Measurements from ENCODE around the gene KBTBD2.
"Not testable (repeated sequence)": the region's sequence is repeated elsewhere in the genome, so short reads cannot be mapped to it uniquely, and the experiment has no call there.

Gene KBTBD2

DNA sequence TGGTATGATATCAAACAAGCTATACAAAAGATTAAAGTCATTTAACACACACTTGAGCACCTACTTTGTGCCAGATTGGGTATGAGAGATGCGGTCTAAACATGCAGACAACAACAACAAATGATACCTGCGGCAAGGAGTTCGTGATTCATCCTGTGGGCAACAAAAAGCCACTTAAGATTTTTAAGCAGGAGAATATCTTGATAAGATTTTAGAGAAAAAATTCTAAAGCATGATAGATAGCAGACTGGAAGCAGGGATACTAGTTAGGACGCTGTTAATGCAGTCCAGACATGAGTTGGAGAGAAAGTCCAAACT is 1.6 kb upstream of the KBTBD2 start:
- no peak for DNase-seq (ENCODE audit: low read depth in 2 of 2)

DNA sequence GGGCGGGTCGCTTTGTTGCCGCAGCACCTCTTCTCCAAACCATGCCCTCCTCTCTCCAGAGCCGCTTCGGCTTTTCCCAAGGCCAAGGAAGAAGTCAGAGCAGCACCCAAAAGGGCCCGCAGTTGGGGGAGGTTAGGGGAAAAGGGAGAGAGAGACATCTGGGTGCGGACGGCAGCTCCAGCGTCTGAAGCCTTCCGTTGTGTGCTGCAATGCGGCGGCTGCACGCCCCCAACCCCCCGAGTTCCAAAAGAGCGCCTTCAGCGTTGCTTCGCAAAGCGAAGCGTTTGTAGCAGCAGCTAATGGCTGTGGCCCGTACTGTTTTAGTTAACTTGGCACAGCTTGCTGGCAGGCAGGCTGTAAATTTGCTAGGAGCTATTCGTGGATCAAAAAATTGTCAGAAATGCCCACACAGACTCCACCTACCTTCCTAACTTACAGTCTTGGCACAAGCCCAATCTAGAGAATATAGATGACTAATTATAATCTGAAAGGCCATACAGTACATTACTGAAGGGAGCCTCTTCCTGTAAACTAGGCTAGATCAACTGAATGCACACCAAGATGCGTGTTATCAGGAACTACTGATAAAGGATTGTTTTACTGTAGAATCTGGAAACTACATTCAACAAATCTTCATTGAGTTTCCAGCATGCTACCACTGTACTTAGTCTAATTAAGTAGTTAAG is 1.1 kb upstream of the KBTBD2 start:
- DNase-seq (ENCODE audit: low read depth in 2 of 2), result peak in 1 of 2 donors; percentile 5

DNA sequence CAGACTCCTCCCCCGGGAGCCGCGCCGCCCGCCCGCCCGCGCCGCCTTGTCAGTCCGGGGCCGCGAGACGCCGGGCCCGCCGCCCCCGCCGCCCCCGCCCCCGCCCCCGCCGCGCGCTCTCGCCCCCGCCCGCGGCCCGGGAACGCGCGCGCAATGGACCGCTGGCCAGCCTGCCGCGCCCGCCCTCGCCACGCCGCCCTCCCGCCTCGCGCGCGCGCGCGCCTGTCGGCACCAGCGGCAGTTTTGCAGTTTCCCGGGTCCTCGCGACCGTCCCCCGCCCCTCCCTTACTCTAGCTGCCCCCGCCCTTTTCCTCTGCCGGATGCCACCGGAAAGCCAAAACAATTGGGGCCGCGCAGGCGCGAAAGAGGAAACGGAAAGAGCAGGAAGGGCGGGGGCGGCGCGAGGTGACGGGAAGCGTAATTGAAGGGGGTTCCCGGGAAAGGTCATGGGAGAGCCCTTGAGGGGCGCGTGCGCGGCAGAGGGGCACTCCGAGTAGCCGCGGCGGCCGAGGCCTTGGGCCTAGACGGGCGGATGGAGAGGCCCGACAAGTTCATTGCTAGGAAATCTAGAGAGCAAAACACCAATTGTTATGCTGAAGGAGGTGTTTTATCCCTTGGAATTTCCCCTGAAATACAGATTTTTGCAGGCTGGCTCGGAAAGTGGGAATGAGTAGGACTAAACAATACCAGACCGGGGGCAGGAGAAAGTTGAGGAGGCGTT is 400 bp upstream of the KBTBD2 start:
- DNase-seq (ENCODE audit: low read depth in 2 of 2), result peak; percentile 93 to 97

DNA sequence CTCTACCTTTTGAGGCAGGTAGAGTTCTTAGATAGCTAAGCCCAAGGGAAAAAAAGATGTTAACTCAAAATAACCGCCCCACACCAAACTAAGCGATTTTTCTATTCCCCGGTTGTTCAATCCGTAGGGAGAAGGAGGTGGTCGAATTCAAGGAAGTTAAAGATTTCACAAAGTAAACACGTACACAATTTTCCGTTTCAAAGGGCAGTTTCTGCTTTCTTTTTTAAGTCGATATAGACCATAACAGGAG is 842 bp downstream of the KBTBD2 start:
- no peak for DNase-seq (ENCODE audit: low read depth in 2 of 2)

- peak; percentile 12 to 17 for DNase-seq (ENCODE audit: low read depth in 2 of 2)
Measured at GRCh38 chr7:32890010-32890792, 1.4 kb downstream of the KBTBD2 start.

DNA sequence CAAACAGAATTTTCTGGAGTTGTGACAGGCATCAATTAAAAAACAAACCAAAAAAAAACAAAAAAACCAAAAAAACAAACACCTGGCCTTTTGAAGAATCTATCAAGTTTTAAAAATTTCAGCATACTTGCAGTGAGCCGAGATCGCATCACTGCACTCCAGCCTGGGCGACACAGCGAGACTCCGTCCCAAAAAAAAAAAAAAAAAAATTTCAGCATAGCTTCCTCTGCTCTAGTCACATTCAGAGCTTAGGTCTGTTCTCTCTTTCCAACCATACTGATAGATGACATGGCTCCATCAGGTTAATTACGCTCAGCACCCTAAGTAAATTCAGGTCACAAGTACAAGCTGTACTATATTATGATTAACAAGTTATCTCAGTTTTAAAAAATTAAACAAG is 3.1 kb downstream of the KBTBD2 start:
- DNase-seq (ENCODE audit: low read depth in 2 of 2), result no peak

- DNase-seq (ENCODE audit: low read depth in 2 of 2), result no peak
Measured at GRCh38 chr7:32887395-32887794, 4.2 kb downstream of the KBTBD2 start.

DNA sequence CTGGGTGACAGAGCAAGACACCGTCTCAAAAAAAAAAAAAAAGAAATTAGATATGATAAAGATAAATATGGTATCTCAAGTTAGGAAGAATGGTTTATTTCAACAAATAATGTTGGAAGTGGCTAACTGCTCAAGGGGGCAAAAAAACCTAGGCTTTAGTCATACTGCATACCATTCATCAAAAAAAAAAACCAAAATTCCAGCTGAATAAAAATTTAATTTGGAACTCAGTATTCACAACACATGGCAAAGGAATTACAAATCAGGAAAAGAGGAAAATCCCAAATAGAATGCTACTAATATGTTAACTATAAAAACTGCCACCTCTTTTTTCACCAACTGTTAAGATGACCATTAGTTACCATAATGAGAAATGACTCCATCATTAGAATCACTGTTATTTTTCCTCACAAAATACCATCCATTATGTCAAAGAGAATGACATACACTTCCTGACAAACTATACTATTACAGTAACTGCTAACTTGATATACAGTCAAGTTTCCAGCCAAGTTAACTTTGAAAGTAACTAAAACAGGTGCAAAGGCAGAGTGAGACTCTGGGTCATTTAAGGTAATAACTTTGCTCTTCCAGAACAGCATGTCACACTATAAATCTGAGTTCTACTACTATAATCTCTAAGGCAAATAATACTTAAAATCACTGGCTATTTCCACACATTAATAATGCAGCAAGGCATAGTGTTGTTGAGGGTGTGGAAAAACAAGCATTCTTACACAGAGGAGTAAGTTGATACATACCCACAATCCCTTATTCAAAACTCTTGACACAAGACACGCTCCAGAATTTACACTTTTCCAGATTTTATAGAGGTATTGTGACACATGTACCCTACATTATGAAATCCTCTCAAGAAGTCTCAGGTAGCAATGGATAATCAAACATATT is 10.2 kb downstream of the KBTBD2 start:
- no peak for DNase-seq (ENCODE audit: low read depth in 2 of 2)

DNA sequence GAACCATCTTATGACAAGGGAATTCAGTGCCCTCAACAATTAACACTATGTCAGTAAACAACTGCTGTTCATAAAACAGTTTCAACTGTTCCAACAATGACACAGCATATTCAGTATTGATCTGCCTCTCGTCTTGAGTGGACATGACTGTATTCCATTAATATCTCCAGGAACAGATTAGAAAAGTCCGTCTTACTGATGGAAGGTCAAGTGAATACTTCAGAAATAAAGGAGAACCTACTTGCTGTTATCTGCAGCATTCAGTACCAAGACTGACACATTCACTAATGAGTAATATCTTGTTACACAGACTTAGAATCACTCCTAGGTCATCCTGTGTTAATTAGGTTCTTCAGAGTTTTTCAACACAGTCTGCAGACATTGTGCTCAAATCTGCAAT is 12.1 kb downstream of the KBTBD2 start:
- no peak for DNase-seq (ENCODE audit: low read depth in 2 of 2)

DNA sequence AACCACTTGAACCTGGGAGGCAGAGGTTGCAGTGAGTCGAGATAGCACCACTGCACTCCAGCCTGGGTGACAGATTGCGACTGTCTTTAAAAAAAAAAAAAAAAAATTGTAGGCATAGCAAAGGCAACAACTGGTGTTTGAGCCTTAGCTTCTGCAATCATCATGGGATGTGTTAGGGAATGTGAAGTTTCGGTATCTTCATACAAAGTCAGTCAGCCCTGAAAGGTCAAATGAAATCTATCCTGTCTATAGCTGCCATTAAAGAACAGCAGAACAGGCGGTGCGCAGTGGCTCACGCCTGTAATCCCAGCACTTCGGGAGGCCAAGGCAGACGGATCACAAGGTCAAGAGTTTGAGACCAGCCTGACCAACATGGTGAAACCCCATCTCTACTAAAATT is 13.5 kb downstream of the KBTBD2 start:
- not testable (repeated sequence) for DNase-seq (ENCODE audit: low read depth in 2 of 2)

- DNase-seq (ENCODE audit: low read depth in 2 of 2), result no peak
Measured at GRCh38 chr7:32872421-32872820, 19.1 kb downstream of the KBTBD2 start.

- DNase-seq (ENCODE audit: low read depth in 2 of 2), result no peak
Measured at GRCh38 chr7:32871624-32872371, 19.8 kb downstream of the KBTBD2 start.

- DNase-seq (ENCODE audit: low read depth in 2 of 2), result no peak
Measured at GRCh38 chr7:32870298-32870697, 21.3 kb downstream of the KBTBD2 start.

- DNase-seq (ENCODE audit: low read depth in 2 of 2), result no peak
Measured at GRCh38 chr7:32869716-32870115, 21.8 kb downstream of the KBTBD2 start.

DNA sequence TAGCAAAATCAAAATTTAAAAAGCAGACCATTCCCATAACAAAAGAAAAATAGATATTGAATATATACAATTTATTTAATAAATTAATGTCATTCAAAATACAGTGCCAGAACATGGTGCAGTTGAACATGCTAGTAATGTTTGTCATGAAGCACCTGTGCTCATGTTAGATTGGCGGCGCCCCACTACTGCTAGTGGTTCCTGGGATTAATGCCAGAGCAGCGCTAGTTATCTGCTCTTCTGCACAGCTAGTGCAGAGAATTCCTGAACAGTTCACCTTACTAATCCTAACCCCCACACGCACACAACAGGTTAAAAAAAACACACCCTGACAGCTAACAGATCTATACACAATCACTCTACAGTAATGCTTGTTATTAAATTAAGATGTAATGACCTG is 23.4 kb downstream of the KBTBD2 start:
- DNase-seq (ENCODE audit: low read depth in 2 of 2), result no peak

DNA sequence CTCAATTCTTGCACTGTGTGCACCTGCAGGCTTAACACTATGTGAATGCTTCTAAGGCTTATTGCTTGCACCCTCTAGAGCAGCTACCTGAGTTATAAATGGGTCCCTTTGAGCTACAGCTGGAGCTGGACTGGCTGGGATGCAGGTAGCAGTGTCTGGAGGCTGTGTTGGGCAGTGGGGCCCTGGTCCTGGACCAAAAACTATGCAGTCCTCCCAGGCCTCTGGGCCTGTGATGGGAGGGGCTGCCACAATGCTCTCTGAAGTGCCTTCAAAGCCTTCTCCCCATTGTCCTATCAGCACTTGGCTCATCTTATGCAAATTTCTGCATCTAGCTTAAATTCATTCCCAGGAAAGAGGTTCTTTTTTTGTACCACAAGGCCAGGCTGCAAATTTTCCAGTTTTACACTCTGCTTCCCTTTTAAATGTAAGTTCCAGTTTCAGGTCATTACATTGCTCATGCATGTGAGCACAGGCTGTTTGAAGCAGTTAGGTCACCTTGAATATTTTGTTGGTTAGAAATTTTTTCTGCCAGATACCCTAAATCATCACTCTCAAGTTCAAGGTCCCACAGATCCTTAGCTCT is 26.0 kb downstream of the KBTBD2 start:
- DNase-seq (ENCODE audit: low read depth in 2 of 2), result no peak

DNA sequence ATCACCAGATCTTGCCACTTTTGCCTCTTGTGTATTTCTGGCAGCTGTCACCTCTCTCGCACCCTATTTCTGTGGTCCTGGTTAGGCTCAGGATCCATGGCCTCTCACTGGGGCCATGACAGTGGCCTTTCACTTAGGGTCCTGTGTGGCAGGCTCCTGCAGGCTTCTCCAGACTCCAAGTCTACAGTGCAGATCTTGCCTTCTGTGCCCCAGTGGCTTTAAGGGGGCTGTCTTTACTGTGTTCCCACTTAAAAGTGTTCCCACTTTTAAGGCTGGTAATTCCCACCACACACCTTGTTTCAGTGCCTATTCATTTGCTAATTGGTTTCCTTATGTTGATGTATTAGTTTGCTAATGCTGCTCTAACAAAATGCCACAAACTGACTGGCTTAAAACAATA is 27.7 kb downstream of the KBTBD2 start:
- not testable (repeated sequence) for DNase-seq (ENCODE audit: low read depth in 2 of 2)

DNA sequence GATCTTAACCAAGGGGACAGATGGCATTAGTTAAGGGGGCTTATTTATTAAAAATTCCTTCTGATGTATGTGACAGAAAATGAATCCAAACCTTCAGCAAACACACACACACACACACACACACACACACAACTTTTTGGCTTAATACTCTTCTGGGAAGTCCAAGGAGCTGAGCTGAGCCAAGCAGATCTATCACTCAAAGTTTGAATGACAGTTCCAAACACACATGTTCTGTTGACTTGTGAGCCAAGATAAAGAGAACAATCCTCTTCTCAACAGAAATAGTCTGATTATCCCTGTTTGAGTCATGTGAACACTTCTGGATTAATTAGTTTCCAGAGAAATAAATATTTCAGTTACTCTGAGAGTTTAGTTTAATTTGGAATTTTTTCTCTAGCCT is 31.5 kb downstream of the KBTBD2 start:
- DNase-seq (ENCODE audit: low read depth in 2 of 2), result no peak

- DNase-seq (ENCODE audit: low read depth in 2 of 2), result no peak
Measured at GRCh38 chr7:32858648-32859047, 32.9 kb downstream of the KBTBD2 start.

GRCh38 chr7:32857063-32857462 is 34.5 kb downstream of the KBTBD2 start:
- not testable (repeated sequence) for DNase-seq (ENCODE audit: low read depth in 2 of 2)

Data from activated CD8-positive, alpha-beta memory T cell treated with anti-CD3 and anti-CD28 coated beads for 4 hours (primary cell).